Measurements from ENCODE around the gene NFIC.

GRCh38 chr19:3367628-3368440, 1.5 kb downstream of the NFIC start:
- TF ChIP-seq CTCF (IDR thresholded peaks at IDR 0.05) = no peak
- no peak for TF ChIP-seq EZH2phosphoT487 (IDR thresholded peaks at IDR 0.05)

All from neural progenitor cell (in vitro differentiated cells).